Umbilical cord (tissue), 2 donors: ENCODE results near the gene PURB. TPM values are rescaled to one million over a fixed set of nuclear protein-coding genes. Genes with fewer than 3 reads are reported as not detected.
"Not testable (repeated sequence)": the region's sequence is repeated elsewhere in the genome, so short reads cannot be mapped to it uniquely, and the experiment has no call there.

ENCODE experiments used
- DNase-seq: peaks from one replicate; pipeline ENCODE4 v3.0.0-alpha.2; 2015; ENCODE audit warnings: low spot score
- total RNA-seq: library from RNA; depleted of rRNA; stranded (reverse); fragments of >200 nt; gene quantifications from one replicate; pipeline ENCODE4 v1.2.3, GENCODE V29; 2014; ENCODE audit warnings: low replicate concordance; ENCODE audit not compliant: insufficient read depth

Gene PURB
- total RNA-seq, 1 donor from 2014 or later = 40.0 TPM

DNA sequence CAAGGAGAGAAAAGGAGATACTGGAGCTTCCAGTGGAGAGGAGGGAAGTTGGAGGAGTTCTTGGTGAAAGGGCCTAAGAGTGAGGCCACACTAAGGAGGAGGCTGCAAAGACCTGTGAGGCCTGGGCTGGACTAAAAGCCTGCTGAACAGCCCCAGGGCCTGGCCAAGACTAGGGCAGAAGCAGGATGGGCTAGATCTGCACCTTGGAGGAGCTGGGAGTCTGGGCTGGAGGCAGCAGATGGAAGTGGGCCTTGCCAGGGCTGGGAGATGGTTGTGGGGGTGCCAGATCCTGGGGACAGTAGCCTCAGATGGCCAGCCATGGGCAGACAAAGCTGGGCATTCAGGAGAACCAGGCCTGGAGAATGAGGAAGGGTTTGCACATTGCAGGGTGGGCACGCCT, 6.5 kb upstream of the PURB start:
- DNase-seq = no peak

DNA sequence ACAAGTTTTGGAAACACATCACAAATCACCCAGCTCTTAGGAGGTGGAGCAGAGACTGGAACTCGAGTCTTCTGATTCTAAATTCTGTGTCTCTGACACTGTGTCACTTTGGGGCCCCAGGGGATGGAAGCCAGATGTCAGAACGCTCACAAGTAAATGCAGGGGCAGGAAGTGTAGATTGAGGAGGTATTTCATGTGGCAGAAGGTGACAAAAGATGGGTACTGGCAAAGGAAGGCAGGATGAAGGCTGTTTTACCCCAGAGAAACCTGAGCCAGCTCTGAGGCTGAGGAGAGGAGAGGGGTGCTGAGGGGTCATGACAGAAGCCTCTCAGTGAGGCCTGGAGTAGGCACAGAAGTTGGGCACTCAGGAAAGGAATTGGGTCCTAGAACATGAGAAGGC, 6.0 kb upstream of the PURB start:
- no peak for DNase-seq

DNA sequence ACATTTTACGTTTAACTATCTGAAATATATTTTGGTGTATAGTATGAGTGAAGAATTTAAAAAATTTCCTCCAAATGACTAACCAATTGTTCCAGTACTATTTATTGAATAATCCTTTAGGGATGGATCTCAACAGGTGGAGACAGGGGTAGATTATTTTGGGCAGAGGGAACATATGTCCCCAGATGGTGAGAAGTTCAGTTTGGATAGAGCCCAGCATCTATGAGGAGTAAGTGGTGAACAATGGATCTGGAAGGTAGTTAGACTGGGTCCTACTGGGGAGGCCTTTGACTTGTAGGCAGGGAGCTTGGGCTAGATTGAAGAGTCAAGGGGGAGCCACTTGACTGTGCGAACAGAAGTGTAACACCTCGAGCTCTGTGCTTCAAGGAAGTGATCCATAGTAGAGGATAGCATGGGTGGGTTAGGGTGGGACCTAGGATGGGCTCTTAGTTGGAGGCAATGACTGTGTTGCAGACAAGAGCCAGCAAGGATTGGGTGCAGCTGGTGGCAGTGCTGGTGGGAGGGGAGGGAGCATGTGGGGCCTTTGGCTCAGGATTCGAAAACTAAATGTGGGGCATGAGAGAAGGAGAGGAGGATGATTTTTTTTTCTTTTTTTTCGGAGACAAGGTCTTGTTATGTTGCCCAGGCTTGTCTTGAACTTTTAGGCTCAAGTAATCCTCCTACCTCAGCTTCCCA, 3.9 kb upstream of the PURB start:
- no peak for DNase-seq

DNA sequence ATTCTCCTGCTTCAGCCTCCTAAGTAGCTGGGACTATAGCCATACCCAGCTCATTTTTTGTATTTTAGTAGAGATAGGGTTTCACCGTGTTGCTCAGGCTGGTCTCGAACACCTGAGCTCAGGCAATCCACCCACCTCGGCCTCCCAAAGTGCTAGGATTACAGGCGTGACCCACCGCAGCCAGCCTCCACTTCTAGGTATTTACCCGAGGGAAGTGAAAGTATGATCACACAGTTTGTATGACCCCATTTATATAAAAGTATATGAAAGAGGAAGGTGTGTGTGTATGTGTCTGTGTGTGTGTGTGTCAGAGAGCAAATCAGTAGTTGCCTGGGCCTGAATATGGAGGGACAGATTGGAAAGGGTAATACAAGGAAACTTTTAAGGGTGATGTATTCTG, 2.0 kb upstream of the PURB start:
- DNase-seq = no peak

DNA sequence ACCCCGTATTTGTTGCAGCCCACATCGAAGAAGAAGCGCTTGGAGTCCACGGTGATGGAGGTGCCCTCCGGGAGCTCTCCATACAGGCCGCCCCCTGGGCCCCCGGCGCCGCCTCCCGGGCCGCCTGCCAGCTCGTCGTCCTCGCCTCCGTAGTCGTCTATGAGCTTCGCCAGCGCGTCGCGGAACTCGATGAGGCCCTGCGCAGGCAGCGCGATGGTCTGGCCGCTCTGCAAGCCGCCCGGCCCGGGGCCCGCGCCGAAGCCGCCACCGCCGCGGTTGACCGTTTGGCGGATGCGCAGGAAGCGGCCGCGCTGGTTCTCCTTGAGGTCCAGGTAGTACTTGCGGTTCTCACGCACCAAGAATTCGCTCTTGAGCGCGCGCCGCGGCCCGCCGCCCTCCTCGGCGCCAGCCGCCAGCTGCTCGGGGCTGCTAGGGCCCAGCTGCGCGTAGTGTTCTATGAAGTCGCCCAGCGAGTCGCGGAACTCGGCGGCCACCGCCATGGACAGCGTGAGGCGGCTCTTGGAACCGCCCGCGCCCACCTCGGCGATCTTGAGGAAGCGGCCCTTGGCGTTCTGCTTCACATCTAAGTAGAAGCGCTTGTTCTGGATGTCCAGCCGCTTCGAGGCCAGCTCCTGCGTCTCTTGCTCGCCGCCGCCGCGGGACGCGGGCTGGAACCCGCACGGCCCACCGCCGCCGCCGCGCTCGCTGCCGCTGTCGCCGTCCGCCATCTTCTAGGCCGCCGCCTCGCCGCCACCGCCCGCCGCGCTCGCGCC, 523 bp downstream of the PURB start:
- peak; percentile 81 for DNase-seq

DNA sequence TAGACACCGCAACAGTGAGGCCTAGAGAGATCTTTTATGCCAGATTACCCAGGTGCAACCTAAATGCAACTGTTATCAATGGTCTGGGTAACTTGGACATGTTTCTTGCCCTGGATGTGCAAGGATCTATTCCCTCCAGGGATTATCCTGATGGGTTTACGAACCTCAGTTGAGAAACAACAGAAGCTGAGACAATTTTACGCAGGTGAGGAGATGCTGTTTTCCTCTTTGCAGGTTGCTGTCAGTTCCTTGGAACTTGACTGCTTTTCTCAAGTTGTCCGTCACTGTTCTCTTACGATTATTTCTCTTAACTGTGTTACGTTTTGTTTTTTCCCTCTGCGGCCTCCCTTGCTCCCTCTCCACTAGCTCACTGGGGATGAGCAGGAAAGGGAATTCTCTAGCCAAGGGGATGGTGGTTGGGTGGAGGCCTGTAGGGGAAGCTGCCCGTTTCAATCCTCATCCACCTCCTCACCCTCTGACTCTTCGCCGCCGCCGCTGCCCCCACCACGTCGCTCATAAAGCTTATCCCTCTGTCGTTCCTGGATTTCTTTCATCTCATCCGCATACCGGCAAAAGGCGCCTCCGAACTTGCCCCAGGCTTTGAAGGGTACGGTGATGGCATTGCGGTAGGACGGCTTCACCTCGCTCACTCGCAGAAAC, 1.2 kb downstream of the PURB start:
- no peak for DNase-seq

DNA sequence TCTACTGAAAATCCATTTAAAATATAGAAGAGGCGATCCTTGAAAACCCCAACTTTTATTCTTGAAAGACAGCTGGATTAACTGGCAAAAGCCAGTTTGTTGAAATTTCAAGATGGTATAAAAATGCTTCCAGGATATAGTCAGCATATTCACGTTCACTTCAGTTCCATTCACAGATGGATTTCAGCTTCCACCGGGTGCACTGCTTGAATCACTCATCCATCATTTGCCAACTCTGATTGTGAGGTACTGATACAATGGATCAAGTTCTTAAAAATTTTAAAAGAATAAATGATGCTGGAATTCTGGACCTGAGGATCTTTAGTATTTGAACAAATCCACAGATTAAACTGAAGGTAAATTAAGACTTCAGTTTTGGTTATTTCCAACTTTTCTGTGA, 2.4 kb downstream of the PURB start:
- no peak for DNase-seq

DNA sequence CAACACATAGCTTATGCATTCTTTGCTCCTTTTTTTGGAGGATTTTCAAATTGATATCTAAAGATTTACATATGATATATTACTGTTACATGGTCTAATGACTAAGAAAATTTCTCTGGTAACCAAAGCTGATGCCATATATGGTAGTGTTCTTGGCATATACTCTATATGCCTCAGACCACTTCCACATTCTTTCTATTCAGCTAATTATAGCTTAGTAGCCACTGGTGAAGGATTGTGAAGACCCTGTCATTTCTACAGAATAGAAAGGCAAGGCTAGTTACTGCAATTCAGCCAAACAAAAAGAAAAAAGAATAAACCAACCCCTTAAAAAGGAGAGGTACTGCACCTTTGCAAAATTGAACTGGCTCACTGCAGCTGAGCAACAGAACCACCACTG, 3.7 kb downstream of the PURB start:
- DNase-seq = peak; percentile 74

DNA sequence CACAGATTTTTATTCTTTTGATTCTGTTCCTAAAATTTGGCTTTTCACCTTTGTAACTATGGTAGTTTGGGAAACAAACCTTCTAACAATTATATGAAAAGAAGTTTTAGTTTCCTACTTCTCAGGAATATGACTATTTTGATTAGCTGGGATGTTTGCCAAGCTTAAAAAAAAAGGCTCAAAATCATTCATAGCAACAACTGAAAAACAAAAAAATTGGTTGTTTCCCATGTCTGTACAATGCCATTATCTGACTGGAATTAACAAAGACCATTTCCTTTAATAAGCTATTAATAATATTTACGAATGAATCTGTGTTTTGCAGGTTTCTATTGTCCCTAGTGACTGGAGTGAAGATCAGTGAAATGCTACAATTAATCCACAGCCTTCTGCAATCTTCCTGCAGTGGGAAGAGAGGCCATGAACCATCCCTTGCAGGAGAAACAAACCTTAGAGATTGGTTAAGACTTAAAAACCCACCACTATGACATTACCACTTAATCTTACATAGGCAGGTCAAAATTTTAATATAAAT, 4.2 kb downstream of the PURB start:
- DNase-seq = no peak

DNA sequence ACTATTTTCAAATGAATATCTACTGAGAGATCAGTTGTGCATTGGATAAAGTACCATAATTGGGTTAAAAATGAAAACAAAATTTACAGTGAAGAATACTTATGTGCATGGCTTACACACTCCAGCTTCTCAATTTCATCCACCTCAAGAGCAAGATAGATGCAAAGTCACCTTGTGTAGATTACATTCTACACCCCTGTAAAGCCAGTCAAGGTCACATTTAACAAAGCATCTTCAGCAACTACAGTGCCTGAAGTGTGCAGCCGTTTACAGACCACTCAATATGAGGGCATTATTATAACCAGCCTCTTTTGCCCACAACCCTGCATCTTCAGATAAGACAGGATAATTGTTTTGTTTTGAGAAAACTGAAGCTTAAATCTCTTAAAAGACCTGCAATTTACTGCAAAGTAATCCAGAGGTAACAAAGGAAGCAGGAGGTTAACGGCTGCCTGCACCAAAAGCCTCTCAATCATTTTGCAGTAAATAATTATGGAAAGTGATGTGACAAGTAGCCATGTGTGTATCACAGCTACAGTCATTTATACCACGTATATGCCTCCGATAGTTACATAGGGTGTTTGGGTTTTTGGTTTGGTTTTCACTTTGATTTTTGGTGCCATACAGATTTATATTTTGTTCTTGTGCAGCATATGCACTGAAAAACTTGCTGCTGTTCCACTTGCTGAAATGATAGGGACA, 4.9 kb downstream of the PURB start:
- no peak for DNase-seq

DNA sequence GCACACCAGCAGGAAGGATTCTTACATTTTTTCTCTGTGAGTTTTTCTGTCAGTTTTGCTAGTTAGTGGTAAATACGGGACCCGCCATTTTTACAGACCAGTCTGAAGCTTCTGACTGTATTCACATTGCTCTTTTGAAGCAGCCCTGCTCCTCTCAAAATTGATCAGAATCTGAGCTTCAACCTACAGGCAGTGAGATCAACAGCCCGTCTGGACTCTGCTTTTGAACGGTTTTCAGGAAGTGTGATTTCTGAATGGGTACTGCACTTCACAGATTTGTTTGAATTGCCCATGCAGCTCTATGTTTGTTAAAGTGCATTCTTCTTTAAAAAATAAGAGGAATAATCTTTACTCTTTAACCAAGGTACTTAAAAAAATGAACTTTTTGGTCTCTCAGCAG, 8.9 kb downstream of the PURB start:
- DNase-seq = no peak

DNA sequence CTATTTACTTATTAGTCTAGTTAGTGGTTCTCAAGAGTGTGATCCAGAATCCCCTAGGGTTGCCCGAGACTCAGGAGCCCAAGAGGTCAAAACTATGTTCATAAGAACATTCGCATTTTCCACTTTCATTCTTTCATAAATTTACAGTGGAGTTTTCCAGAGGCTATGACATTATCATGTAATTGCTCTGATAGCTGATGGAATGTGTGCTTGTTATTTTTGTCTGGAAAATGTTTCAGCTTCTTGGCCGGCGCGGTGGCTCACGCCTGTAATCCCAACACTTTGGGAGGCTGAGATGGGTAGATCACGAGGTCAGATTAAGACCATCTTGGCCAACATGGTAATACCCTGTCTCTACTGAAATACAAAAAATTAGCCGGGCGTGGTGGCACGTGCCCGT, 10.1 kb downstream of the PURB start:
- peak; percentile 55 for DNase-seq

DNA sequence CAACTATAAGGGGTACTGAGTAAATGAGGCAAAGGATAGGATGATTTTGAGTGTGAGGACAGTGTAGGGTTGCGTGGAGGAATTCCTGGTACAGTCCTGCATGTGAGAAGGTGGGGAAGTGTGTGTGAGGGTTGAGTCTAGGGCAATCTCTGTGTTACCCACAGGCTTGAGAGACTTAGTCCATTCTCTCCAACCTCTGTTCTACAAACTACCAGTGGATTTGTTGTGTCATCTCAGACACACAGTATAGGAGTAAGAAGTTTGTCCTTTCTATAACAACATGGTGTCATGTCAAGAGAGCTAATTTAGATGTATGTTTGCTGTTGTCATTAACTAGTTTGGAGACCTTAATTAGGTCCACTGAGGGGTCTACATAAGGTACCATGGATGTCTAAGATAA, 12.5 kb downstream of the PURB start:
- no peak for DNase-seq

DNA sequence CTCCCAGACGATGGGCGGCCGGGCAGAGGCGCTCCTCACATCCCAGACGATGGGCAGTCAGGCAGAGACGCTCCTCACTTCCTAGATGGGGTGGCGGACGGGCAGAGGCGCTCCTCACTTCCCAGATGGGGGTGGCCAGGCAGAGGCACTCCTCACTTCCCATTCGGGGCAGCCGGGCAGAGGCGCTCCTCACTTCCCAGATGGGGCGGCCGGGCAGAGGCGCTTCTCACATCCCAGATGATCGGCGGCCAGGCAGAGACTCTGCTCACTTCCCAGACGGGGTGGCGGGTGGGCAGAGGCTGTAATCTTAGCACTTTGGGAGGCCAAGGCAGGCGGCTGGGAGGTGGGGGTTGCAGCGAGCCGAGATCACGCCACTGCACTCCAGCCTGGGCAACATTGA, 13.4 kb downstream of the PURB start:
- DNase-seq = not testable (repeated sequence)

DNA sequence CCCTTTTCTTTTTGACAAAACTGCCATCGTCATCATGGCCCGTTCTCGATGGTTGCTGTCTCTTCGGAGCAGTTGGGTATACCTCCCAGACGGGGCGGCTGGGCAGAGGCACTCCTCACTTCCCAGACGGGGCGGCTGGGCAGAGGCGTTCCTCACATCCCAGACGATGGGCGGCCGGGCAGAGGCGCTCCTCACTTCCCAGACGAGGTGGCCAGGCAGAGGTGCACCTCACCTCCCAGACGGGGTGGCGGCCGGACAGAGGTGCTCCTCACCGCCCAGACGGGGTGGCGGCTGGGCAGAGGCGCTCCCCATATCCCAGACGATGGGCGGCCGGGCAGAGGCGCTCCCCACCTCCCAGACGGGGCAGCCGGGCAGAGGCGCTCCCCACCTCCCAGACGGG, 14.6 kb downstream of the PURB start:
- not testable (repeated sequence) for DNase-seq

DNA sequence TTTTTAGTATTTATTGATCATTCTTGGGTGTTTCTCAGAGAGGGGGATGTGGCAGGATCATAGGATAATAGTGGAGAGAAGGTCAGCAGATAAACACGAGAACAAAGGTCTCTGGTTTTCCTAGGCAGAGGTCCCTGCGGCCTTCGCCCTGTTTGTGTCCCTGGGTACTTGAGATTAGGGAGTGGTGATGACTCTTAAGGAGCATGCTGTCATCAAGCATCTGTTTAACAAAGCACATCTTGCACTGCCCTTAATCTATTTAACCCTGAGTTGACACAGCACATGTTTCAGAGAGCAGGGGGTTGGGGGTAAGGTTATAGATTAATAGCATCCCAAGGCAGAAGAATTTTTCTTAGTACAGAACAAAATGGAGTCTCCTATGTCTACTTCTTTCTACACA, 15.0 kb downstream of the PURB start:
- not testable (repeated sequence) for DNase-seq

DNA sequence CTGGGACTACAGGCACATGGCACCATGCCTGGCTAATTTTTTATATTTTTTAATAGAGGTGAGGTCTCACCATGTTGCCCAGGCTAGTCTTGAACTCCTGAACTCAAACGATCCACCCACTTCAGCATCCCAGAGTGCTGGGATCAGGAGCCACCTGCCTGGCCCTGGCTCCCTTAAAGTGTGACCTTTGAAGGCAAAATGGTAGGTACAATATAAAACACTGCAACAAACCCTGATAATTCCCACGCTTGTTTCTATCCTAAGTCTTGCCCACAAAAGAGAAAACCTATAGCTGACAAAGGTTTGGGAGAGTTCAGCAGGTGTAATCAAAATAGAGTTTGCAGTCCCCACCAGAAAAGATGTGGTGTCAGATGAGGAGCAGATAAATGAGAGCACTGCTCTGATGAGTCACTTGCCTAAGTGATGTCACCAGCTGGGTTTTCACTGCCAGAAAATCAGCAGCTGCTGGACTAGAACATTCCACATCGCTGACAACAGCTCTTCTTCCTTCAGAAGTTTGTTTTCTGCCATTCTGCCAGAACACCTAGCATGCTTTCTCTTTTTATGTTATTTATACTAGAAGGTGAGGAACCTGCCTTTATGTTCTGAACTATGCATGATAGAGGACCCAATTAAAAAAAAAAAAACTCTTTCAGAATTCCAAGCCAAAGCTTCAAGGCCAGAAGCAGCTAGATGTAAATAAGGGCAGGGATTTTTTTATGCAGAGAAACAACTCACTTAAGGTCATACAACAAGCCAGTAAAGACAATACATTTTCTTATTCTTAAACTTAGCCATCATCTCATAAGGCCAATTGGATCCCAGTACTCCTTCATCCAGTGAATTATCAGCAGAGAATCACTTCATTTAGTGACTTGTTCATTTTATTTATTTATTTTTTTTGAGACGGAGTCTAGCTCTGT, 18.0 kb downstream of the PURB start:
- peak; percentile 88 for DNase-seq

DNA sequence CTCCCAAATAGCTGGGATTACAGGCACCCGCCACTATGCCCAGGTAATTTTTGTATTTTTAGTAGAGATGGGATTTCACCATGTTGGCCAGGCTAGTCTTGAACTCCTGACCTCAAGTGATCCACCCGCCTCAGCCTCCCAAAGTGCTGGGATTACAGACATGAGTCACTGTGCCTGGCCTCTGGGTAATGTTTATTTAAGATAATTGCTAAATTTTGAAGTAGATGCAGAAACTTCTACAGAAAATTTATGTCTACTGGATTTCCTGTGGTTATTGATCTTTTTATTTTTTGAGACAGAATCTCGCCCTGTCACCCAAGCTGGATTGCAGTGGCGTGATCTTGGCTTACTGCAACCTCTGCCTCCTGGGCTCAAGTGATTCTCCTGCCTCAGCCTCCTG, 23.4 kb downstream of the PURB start:
- not testable (repeated sequence) for DNase-seq

DNA sequence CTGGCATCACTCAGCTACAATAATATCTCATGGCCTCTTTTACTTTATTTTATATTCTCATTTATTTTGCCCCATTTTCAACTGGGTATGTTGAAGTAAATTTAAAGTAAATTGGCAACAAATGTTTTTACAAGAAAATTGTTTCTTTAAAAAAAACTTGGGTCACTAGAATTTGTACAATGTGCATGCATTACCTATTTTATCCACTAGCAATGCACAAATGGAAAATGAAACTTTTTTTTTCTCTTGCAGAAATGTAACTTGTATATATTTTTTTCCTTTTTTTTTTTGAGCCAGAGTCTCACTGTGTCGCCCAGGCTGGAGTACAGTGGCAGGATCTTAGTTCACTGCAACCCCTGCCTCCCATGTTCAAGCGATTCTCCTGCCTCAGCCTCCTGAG, 27.2 kb downstream of the PURB start:
- DNase-seq = no peak

DNA sequence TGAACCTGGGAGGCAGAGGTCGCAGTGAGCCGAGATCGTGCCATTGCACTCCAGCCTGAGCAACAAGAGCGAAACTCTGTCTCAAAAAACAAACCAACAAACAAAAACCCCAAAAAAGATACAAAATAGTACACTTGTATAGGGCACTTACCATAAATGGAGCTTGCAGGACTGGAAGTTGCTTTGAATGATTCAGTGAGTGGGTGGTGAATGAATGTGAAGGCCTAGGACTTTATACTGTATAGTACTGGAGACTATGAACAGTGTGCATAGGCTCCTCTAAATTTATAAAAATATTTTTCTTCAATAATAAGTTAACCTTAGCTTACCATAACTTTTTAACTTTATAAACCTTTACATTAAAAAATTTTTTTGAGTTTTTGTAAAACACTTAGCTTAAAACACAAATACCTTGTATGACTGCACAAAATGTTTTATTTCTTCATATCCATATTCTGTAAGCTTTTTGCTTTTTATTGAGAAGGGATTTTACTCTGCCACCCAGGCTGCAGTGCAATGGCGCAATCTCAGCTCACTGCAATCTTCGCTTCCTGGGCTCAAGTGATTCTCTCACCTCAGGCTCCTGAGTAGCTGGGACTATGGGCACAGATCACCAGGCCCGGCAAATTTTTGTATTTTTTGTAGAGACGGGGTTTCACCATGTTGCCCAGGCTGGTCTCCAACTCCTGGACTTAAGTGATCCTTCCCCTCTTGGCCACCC, 30.5 kb downstream of the PURB start:
- no peak for DNase-seq
